Smooth muscle cell of the coronary artery (primary cell): ENCODE measurements around the gene KCNG4. TPM values are rescaled to one million over a fixed set of nuclear protein-coding genes. Genes with fewer than 3 reads are reported as not detected.

Experiments used
- total RNA-seq: library from RNA; depleted of rRNA; stranded (reverse); fragments of >200 nt; gene quantifications from 2 replicates; pipeline ENCODE4 v1.2.3, GENCODE V29; 2014; ENCODE audit warnings: low replicate concordance

The KCNG4 gene
- not detected in 2 replicates for total RNA-seq

GRCh38 chr16:84239909-84240308, at the start of gene KCNG4:
TSS of gene KCNG4 (minus strand) at chr16:84240012. CDS start at chr16:84237485, 2,527 bp downstream.

GRCh38 chr16:84190731-84191388, 49.0 kb downstream of the KCNG4 start, which contains the start of gene ADAD2:
TSS of gene ADAD2 (plus strand) at chr16:84191157. CDS start at chr16:84191231, 74 bp downstream.

GRCh38 chr16:84186685-84187437, 53.0 kb downstream of the KCNG4 start, which contains the start of gene TAF1C:
TSS of gene TAF1C (minus strand) at chr16:84187057. CDS start at chr16:84184988, 2,069 bp downstream.

Other genes with a start within 250 kb of the KCNG4 start
- gene SLC38A8, start 197.2 kb downstream of the KCNG4 start, total RNA-seq = not detected in 2 replicates
- 97.0 and 124 TPM in 2 replicates for gene MBTPS1, start 123.1 kb downstream of the KCNG4 start, total RNA-seq
- 16.5 and 20.6 TPM in 2 replicates for gene HSDL1, start 94.8 kb downstream of the KCNG4 start, total RNA-seq
- not detected in 2 replicates for gene DNAAF1, start 94.7 kb downstream of the KCNG4 start, total RNA-seq
- gene TAF1C, start 53.0 kb downstream of the KCNG4 start, total RNA-seq = 7.7 and 15.6 TPM in 2 replicates
- gene ADAD2, start 48.9 kb downstream of the KCNG4 start, total RNA-seq = not detected in 2 replicates
- gene WFDC1, start 54.9 kb upstream of the KCNG4 start, total RNA-seq = 0.45 and 0.47 TPM in 2 replicates
- not detected in 2 replicates for gene ATP2C2, start 128.5 kb upstream of the KCNG4 start, total RNA-seq